ENCODE results near the gene TRABD2B.

TRABD2B gene

DNA sequence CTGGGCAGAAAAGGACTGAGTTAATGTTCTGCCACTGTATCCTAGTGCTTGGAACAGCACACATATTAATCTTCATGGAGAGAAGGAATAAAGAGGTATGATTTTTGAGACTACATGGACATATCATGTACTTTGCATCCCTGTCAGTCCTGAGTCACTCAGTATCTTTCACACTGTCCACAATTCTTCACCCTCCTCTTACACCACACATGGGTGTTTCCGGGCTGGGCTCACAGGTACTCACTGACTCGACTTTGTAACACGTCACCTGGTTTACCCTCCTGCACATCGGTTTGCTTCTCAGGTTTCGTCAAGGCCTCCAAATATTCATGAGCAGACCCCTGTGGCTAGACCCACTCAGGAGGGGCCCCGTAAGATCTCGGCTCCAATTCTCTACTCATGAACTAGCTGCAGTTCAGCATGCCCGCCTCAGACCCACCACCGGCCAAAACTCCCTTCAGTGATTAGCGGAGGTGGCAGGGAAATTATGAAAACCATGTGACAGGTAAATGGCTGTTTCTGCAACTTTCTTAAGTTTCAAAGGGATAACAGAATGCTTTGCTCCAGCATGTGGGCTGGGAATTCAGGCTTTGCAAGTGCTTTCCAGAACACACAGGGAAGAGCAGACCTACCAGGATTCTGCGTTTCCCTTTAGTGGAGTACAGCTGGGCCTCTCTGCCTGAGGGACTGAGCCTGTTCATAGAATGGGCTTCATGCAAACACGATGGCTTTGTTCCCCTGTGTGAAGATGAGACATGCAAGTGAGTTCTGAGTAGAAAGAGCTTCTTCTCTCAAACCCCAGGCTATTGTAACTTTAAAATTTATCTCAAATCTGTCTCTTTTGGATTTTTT lies 31.3 kb upstream of the TRABD2B start:
- in situ Hi-C loops (cut with MboI; ENCODE audit: low sequenced_read_pairs): no loop called here
- DNase-seq (ENCODE audit: low spot score in 2 of 2): no peak
- H3K9me3 ChIP-seq: no peaks in the 10 kb centered on the region
- no peaks in the 10 kb centered on the region for H3K27me3 ChIP-seq (ENCODE audit: low read depth)
- no peak overlapping the region for H3K4me3 ChIP-seq
- no peaks in the 10 kb centered on the region for H3K4me1 ChIP-seq
- H3K36me3 ChIP-seq (replicated peaks): no peaks in the 10 kb centered on the region

DNA sequence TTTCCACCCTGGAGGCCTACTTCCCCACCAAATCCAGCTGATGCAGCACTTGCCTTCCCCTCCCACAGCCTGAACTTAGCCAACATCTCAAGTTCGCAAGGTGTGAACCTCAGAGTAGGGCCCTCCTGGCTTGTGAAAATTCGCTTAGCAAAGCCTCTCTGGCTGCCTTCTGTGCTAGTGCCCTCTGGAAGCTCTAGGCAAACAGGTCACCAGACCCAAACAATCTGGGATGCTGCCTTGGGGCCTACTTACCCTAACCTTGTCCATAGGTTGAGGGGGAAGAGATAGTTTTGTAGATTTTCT lies 30.3 kb upstream of the TRABD2B start:
- H3K36me3 ChIP-seq (replicated peaks): no peaks in the 10 kb centered on the region
- in situ Hi-C loops (cut with MboI; ENCODE audit: low sequenced_read_pairs): no loop called here
- H3K4me1 ChIP-seq: no peaks in the 10 kb centered on the region
- H3K9me3 ChIP-seq: no peaks in the 10 kb centered on the region
- no peaks in the 10 kb centered on the region for H3K27me3 ChIP-seq (ENCODE audit: low read depth)
- no peak for DNase-seq (ENCODE audit: low spot score in 2 of 2)
- H3K4me3 ChIP-seq: no peak overlapping the region

DNA sequence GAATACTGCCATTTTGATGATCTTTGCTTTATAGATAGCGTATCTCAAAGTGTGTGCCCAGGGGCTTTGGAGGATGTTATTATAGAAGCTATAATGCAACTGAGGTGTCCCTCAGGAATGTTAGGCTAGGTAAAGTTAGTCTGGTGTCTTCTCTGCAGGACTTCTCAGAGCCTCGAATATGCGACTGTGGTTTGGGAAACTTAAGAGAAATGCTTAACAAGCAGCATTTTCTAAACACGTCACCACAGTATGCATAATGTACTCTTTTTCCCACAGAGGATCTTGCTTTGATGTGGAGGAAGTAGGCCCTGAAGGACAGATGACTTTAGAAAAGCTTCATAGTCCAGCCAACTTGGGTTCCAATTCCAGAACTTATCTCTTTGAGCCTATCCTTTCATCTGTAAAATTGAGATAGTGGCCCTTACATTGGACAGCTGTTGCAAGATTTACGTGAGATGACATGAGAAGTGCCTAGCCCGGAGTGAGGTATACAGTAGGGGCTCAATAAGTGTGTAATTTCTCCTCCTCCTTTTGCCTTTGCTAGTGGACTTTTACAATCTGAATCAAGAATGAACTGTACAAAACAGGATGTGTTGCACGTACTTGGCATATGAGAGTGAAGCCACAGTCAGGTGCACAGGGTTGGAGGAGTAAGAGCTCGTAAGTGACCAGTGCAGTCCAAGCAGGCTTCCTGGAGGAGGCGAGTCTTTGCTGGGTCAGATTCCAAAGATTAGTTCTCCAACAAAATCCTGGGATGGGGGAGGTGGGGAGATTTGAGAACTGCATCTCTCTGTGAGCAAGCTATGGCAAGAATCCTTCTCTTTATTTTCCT lies 29.7 kb upstream of the TRABD2B start:
- Histone ChIP-seq H3K9me3 (no peaks in the 10 kb centered on the region), H3K4me3 (no peak overlapping the region), H3K27me3 (ENCODE audit: low read depth) (no peaks in the 10 kb centered on the region), H3K4me1 (no peaks in the 10 kb centered on the region), H3K36me3 (replicated peaks) (no peaks in the 10 kb centered on the region)
- in situ Hi-C loops (cut with MboI; ENCODE audit: low sequenced_read_pairs): no loop called here
- DNase-seq (ENCODE audit: low spot score in 2 of 2): no peak

DNA sequence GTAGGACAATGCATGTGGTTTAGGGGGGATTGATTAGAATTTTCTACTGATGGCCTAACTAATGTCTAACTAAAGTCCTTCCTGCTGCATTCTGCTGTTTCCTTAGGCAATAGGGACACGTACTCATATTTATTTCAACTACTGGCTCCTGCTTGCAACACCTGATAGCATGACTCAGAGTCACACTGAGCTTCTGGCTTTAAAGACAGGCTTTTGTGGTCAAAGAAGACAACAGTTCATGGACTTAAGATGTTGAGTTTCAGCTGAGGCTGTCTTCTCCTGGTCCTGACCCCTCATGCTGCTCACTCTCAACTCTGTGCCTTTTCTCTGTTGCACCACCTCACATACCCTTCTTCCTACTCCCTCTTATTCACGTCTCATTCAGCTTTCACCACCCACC lies 29.1 kb upstream of the TRABD2B start:
- no peak for DNase-seq (ENCODE audit: low spot score in 2 of 2)
- Histone ChIP-seq H3K27me3 (ENCODE audit: low read depth) (no peaks in the 10 kb centered on the region), H3K9me3 (no peaks in the 10 kb centered on the region), H3K4me1 (no peaks in the 10 kb centered on the region), H3K4me3 (no peak overlapping the region), H3K36me3 (replicated peaks) (no peaks in the 10 kb centered on the region)
- in situ Hi-C loops (cut with MboI; ENCODE audit: low sequenced_read_pairs): no loop called here

DNA sequence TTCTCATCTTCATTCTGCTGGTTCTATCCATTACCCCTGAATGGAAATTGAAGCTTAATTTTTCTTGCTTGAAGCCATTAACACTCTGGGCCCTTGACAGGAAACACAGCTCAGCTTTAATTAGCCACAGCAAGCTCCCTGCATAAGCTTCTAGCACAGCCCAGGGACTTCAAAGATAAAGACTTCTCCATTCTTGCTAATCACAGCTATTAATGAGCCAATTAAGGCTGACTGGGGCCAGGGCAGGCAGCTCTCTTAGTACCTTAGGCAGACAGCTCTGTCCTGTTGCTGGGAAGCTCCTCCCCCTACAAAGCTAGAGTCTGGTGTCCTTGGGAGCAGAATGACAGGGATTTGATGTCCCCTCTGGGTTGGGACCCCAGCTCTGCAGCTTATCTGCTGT lies 27.9 kb upstream of the TRABD2B start:
- H3K4me1 ChIP-seq: no peaks in the 10 kb centered on the region
- H3K27me3 ChIP-seq (ENCODE audit: low read depth): no peaks in the 10 kb centered on the region
- H3K4me3 ChIP-seq: no peak overlapping the region
- DNase-seq (ENCODE audit: low spot score in 2 of 2): no peak
- no peaks in the 10 kb centered on the region for H3K36me3 ChIP-seq (replicated peaks)
- H3K9me3 ChIP-seq: no peaks in the 10 kb centered on the region
- in situ Hi-C loops (cut with MboI; ENCODE audit: low sequenced_read_pairs): no loop called here

DNA sequence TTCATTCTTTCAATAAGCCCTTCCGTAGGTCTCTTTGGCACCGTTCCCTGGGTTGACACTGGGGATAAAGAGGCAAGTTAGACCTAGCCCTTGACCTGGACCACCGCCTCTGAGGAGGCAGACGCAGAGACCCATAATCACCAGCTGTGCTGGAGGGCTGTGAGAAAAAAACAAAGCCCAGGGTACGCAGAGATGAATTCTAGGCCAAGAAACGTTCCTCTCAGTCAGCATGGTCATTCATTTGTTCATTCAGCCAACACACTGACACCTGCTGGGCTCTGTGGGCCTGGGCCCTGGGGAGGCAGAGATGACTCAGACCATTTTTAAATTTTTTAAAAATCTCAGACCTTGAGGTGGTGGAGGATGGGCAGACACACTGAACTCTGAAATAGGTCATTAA lies 26.3 kb upstream of the TRABD2B start:
- Histone ChIP-seq H3K4me1 (no peaks in the 10 kb centered on the region), H3K36me3 (replicated peaks) (no peaks in the 10 kb centered on the region), H3K4me3 (no peak overlapping the region), H3K9me3 (no peaks in the 10 kb centered on the region), H3K27me3 (ENCODE audit: low read depth) (no peaks in the 10 kb centered on the region)
- DNase-seq (ENCODE audit: low spot score in 2 of 2): no peak
- in situ Hi-C loops (cut with MboI; ENCODE audit: low sequenced_read_pairs): no loop called here

DNA sequence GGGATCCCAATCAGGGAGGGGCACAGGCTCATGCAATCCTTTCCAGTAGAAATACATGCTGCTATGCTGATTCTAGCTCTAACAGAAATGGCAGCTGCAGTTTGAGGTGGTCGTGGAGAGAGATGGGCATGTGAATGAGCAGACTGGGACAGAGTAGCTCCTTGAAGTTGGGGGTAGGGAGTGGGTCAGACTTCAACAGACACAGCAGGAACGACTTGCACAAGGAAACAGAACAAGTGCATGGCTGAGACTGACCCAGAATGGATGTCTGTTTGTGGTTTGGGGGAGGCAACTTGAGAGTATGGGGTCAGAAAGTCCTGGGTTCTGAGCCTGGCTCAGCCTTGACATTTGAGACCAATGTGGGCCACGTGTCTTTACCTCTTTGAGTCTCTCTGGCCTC lies 25.1 kb upstream of the TRABD2B start:
- in situ Hi-C loops (cut with MboI; ENCODE audit: low sequenced_read_pairs): no loop called here
- Histone ChIP-seq H3K4me3 (no peak overlapping the region), H3K36me3 (replicated peaks) (no peaks in the 10 kb centered on the region), H3K27me3 (ENCODE audit: low read depth) (peaks cover under 1% of the 10 kb centered on the region; the same call in 1 of the 2 replicates), H3K9me3 (no peaks in the 10 kb centered on the region), H3K4me1 (no peaks in the 10 kb centered on the region)
- DNase-seq (ENCODE audit: low spot score in 2 of 2): no peak

DNA sequence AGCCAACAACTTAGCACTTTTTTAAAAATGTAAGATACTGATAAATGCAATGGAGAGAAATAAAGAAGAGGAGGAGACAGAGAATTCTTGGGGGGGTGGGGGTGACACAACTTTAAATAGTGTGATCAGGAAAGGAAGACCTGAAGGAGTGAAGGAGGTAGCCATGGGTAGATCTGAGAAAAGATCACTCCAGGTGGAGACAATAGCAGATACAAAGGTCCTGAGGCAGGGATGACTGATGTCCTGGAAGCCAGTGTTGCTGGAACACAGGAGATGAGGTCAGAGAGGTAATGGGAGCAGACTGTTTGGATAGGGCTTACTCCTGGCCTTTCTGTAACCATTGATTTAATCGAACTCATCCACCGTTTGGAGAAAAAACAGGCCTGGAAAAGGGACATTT lies 24.6 kb upstream of the TRABD2B start:
- DNase-seq (ENCODE audit: low spot score in 2 of 2): no peak
- no peak overlapping the region for H3K4me3 ChIP-seq
- no peaks in the 10 kb centered on the region for H3K4me1 ChIP-seq
- H3K36me3 ChIP-seq (replicated peaks): no peaks in the 10 kb centered on the region
- peaks cover 3% of the 10 kb centered on the region; the same call in 1 of the 2 replicates for H3K27me3 ChIP-seq (ENCODE audit: low read depth)
- no peaks in the 10 kb centered on the region for H3K9me3 ChIP-seq
- in situ Hi-C loops (cut with MboI; ENCODE audit: low sequenced_read_pairs): no loop called here

DNA sequence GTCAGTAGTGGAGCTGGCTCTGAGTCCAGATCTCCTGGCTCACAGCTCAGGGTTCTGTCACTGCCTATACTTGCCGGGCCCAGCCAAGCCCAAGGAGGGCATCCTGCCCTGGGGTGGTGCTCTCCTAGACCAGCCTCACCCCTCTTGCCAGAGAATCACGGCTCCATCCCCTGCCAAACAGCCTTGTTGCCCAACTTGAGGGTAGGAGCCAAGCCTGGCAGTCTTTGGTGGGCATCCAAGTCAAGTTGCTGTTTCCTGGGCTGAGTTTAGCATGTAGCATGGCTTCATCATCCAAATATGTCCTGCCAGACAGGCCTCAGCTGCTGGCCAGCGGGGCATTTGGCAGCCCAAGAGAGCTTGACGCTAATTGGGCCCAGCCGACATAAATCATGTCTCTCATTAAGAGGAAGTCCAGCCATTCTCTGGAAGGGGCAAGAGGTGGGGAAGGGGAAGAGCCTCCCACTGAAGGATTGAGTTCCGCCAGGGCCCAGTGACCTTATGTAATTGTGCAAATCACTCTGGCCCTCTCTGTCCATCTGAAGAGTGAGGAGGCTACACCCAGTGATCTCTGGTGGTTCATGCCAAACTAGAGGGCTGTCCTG lies 22.6 kb upstream of the TRABD2B start:
- in situ Hi-C loops (cut with MboI; ENCODE audit: low sequenced_read_pairs): no loop called here
- no peaks in the 10 kb centered on the region for H3K36me3 ChIP-seq (replicated peaks)
- H3K9me3 ChIP-seq: no peaks in the 10 kb centered on the region
- H3K4me3 ChIP-seq: no peak overlapping the region
- H3K27me3 ChIP-seq (ENCODE audit: low read depth): peaks cover 3% of the 10 kb centered on the region; the same call in 1 of the 2 replicates
- H3K4me1 ChIP-seq: no peaks in the 10 kb centered on the region
- no peak for DNase-seq (ENCODE audit: low spot score in 2 of 2)

DNA sequence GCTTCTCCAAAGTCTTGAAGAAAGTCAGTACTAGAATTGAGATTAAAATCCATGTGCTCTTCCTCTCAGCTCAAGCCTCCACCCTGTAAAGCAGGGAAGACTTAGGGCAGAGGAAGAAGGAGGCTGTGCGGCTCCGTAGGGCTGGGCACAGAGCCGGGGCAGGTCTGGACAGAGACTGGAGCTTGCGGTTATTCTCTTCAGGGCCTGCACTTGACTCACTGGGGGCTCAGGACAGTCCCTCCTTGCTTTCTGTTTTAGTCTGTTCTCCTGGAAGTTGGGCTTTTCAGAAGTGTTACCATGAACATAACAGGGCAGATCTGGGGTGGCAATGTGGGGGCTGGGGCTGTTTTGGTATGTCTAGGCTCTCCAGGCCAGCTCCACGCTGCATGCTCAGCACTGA lies 21.6 kb upstream of the TRABD2B start:
- no peaks in the 10 kb centered on the region for H3K4me1 ChIP-seq
- H3K36me3 ChIP-seq (replicated peaks): no peaks in the 10 kb centered on the region
- DNase-seq (ENCODE audit: low spot score in 2 of 2): no peak
- in situ Hi-C loops (cut with MboI; ENCODE audit: low sequenced_read_pairs): no loop called here
- H3K27me3 ChIP-seq (ENCODE audit: low read depth): peaks cover 5% of the 10 kb centered on the region; the same call in 1 of the 2 replicates
- H3K4me3 ChIP-seq: no peak overlapping the region
- H3K9me3 ChIP-seq: no peaks in the 10 kb centered on the region

DNA sequence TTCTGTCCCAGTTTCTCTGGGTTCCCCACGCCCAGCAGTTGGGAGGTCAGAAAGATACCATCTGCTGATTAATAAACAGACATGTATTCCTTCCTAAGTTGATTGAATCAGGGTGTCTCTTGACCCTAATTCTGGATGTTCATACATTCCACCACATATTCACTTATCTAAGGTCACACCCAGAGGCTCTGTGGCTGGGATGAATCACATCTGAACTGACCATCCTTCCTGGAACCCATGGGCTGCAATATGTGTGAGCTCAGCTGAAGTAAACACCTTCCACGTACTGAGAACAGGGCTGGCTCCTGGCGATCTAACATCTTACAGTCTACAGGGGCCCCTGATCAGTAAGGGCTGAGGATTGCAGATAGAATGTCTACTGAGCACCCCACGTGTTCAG lies 20.5 kb upstream of the TRABD2B start:
- no peaks in the 10 kb centered on the region for H3K36me3 ChIP-seq (replicated peaks)
- H3K27me3 ChIP-seq (ENCODE audit: low read depth): peaks cover 6% of the 10 kb centered on the region; the same call in 1 of the 2 replicates
- no peaks in the 10 kb centered on the region for H3K9me3 ChIP-seq
- DNase-seq (ENCODE audit: low spot score in 2 of 2): no peak
- no peaks in the 10 kb centered on the region for H3K4me1 ChIP-seq
- no peak overlapping the region for H3K4me3 ChIP-seq
- in situ Hi-C loops (cut with MboI; ENCODE audit: low sequenced_read_pairs): no loop called here

DNA sequence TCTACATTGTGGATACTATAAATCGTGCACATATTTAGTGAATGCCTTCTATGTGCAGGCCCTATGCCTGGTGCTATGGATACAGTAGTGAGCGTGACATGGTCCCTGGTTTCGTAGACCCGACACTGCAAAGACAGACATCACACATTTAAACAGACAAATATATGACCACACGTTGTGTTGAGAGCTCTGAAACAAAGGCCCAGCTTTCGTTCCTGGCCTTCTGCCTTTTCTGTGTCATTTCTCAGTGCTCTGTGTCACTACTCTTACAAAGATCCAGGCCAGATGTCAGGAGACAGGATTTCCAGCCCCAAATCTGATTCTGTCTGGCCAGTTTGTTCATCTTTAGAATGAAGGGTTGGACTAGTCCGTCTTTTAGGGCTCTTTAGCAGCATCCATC lies 19.3 kb upstream of the TRABD2B start:
- no peaks in the 10 kb centered on the region for H3K4me1 ChIP-seq
- in situ Hi-C loops (cut with MboI; ENCODE audit: low sequenced_read_pairs): no loop called here
- no peak overlapping the region for H3K4me3 ChIP-seq
- no peak for DNase-seq (ENCODE audit: low spot score in 2 of 2)
- no peaks in the 10 kb centered on the region for H3K9me3 ChIP-seq
- no peaks in the 10 kb centered on the region for H3K36me3 ChIP-seq (replicated peaks)
- peaks cover 6% of the 10 kb centered on the region; the same call in 1 of the 2 replicates for H3K27me3 ChIP-seq (ENCODE audit: low read depth)

DNA sequence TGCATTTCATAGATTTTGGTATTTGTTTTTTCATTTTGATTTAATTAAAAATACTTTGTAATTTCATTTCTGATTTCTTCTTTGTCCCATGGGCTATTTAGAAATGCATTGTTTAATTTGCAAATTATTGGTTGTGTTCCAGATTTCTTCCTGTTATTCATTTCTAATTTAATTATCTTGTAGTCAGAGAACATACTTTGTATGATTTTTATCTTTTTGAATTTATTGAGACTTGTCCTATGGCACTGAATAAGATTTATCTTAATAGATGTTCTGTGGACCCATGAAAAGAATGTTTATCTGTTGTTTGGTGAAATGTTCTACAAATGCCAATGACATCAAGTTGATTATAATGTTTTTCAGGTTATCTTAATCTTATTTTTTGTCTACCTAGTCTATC lies 16.1 kb upstream of the TRABD2B start:
- in situ Hi-C loops (cut with MboI; ENCODE audit: low sequenced_read_pairs): no loop called here
- Histone ChIP-seq H3K36me3 (replicated peaks) (no peaks in the 10 kb centered on the region), H3K4me1 (no peaks in the 10 kb centered on the region), H3K9me3 (no peaks in the 10 kb centered on the region), H3K27me3 (ENCODE audit: low read depth) (peaks cover 6% of the 10 kb centered on the region; the same call in 1 of the 2 replicates), H3K4me3 (no peak overlapping the region)
- no peak for DNase-seq (ENCODE audit: low spot score in 2 of 2)

DNA sequence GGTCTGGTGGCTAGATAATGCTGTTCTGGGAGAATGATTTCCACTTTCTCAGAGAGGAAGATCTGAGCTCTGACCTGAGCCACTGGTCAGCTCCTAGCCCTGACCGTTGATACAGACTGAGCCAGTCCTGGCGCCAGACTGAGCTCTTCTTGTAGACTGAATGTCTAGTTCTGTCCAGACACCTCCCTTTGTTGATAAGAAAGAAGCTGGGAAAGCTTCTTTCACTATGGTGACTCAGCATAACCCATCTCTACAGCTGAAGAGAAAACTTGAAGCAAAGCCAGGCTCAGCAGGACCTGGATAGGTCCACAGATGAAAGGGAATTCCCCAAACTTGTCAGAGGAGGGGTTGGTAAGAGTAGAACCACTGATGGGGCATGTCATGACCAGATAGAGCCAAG lies 9.9 kb upstream of the TRABD2B start:
- no peaks in the 10 kb centered on the region for H3K4me1 ChIP-seq
- no peaks in the 10 kb centered on the region for H3K36me3 ChIP-seq (replicated peaks)
- in situ Hi-C loops (cut with MboI; ENCODE audit: low sequenced_read_pairs): no loop called here
- DNase-seq (ENCODE audit: low spot score in 2 of 2): no peak
- H3K27me3 ChIP-seq (ENCODE audit: low read depth): no peaks in the 10 kb centered on the region
- no peak overlapping the region for H3K4me3 ChIP-seq
- no peaks in the 10 kb centered on the region for H3K9me3 ChIP-seq

Data from HAP-1 (cell line).